Measurements from ENCODE around the gene DOCK7. TPM values are rescaled to one million over a fixed set of nuclear protein-coding genes. Genes with fewer than 3 reads are reported as not detected.
"Not testable (repeated sequence)": the region's sequence is repeated elsewhere in the genome, so short reads cannot be mapped to it uniquely, and the experiment has no call there.

Gene DOCK7
- total and polyA plus RNA-seq, 12 donors = 3.5 to 17.1 (median 11.2) TPM

DNA sequence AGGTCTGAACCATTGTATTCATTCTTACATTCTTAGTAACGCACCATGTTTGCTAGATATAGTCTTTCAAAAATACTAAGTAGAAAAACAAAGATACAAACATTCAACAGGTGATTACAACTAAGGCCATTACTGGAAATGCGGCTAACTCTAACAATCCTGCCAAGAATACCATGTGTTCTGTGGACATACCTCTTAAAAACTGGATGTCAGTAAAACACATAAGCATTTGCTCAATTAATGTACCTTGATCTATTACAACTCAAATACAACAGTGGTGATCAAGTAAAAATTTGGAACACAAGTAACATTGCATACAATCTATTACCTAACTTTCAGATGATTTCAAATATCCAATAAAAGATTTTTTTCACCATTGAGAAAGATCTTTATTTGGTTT, 75.4 kb downstream of the DOCK7 start:
- intact Hi-C loops (cut with DNase I) = no loop called here
- DNase-seq = no peak
- Histone ChIP-seq H3K4me1 (no peaks in the 10 kb centered on the region), H3K4me3 (no peak overlapping the region), H3K27ac (no peak overlapping the region), H3K9me3 (no peaks in the 10 kb centered on the region), H3K27me3 (no peaks in the 10 kb centered on the region), H3K36me3 (peaks cover 0 to 30% (median 0%) of the 10 kb centered on the region in 9 donors)
- no peak for ATAC-seq
- 97 to 98% methylated on average over 2 of the region's 2 CpGs for WGBS, 2 donors
- TF ChIP-seq, protein P1, sequence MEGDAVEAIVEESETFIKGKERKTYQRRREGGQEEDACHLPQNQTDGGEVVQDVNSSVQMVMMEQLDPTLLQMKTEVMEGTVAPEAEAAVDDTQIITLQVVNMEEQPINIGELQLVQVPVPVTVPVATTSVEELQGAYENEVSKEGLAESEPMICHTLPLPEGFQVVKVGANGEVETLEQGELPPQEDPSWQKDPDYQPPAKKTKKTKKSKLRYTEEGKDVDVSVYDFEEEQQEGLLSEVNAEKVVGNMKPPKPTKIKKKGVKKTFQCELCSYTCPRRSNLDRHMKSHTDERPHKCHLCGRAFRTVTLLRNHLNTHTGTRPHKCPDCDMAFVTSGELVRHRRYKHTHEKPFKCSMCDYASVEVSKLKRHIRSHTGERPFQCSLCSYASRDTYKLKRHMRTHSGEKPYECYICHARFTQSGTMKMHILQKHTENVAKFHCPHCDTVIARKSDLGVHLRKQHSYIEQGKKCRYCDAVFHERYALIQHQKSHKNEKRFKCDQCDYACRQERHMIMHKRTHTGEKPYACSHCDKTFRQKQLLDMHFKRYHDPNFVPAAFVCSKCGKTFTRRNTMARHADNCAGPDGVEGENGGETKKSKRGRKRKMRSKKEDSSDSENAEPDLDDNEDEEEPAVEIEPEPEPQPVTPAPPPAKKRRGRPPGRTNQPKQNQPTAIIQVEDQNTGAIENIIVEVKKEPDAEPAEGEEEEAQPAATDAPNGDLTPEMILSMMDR (IDR thresholded peaks at IDR 0.05) = no peak

DNA sequence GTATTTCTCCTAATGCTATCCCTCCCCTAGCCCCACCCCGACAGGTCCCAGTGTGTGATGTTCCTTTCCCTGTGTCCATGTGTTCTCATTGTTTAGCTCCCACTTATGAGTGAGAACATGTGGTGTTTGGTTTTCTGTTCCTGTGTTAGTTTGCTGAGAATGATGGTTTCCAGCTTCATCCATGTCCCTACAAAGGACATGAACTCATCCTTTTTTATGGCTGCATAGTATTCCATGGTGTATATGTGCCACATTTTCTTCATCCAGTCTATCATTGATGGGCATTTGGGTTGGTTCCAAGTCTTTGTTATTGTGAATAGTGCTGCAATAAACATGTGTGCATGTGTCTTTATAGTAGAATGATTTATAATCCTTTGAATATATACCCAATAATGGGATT, 77.6 kb downstream of the DOCK7 start:
- peaks cover 0 to 21% (median 0%) of the 10 kb centered on the region in 9 donors for H3K36me3 ChIP-seq
- WGBS, 2 donors = 93 to 100% methylated on average over 1 of the region's 1 CpG
- H3K4me3 ChIP-seq; H3K9me3 ChIP-seq; intact Hi-C loops (cut with DNase I); DNase-seq; H3K27me3 ChIP-seq; H3K4me1 ChIP-seq; H3K27ac ChIP-seq; ATAC-seq: not testable (repeated sequence)

DNA sequence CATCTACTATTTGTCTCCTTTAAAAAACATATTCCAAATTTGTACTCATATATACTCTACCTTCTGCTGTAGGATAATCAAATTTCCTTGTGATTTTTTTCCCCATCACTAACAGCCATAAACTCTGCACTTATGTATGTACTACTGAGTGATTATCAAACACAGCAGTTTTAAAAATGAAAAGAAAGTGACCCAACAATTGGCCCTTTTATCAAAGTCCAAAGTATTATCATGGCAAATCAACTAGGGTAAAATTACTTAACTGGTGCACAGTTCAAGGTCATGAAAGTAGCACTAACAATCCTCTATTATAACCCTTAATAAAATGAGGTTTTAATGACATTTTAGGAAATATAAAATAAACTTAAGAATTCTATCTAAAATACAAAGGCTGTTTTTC, 79.3 kb downstream of the DOCK7 start:
- intact Hi-C loops (cut with DNase I) = no loop called here
- ATAC-seq (no peak), DNase-seq (no peak)
- Histone ChIP-seq H3K4me1 (no peaks in the 10 kb centered on the region), H3K27ac (no peak overlapping the region), H3K36me3 (peaks cover 0 to 16% (median 0%) of the 10 kb centered on the region in 9 donors), H3K27me3 (no peaks in the 10 kb centered on the region), H3K4me3 (no peak overlapping the region), H3K9me3 (no peaks in the 10 kb centered on the region)
- TF ChIP-seq, protein P1 (IDR thresholded peaks at IDR 0.05) = no peak

DNA sequence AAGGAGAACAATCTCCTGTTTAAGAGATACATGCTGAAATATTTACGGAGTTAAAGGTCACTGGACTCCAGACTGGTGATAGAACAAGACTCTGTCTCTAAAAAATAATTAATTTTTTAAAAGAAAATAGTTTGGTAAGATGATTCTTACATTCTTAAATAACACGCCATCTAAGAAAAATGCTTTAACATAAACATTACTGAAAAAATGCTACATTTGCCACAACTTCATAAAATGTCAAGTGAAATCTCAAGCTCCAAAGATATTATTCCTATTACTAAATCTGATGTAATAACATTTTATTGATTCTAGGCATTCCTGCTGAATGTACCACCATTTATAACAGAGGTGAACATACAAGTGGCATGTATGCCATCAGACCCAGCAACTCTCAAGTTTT, 86.7 kb downstream of the DOCK7 start:
- 97 to 99% methylated on average over 2 of the region's 2 CpGs for WGBS, 2 donors
- Histone ChIP-seq H3K27ac (no peak overlapping the region), H3K4me1 (no peaks in the 10 kb centered on the region), H3K4me3 (no peak overlapping the region), H3K9me3 (no peaks in the 10 kb centered on the region), H3K27me3 (no peaks in the 10 kb centered on the region), H3K36me3 (no peaks in the 10 kb centered on the region)
- ATAC-seq (no peak), DNase-seq (no peak)
- intact Hi-C loops (cut with DNase I) = no loop called here
- TF ChIP-seq, protein P1 (IDR thresholded peaks at IDR 0.05) = no peak

DNA sequence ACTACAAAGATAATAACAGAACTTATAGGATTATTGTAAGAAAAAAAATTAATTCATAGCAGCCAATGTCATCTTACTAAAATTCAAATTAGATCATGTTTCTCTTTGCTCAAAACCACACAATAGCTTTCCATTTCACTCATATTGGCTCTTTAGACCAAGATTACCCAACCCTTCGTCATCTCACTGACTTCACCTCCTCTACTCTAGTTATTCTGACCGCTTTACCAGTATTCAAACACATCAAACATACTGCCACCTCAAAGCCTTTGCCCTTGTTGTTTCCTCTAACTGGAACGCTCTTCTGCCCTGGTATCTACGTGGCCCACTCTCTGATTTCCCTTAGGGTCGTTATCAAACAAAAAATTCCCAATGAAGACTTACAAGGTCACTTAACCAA, 89.1 kb downstream of the DOCK7 start:
- TF ChIP-seq, protein P1 (IDR thresholded peaks at IDR 0.05) = no peak
- no peak overlapping the region for H3K27ac ChIP-seq
- H3K9me3 ChIP-seq = no peaks in the 10 kb centered on the region
- H3K4me1 ChIP-seq = no peaks in the 10 kb centered on the region
- WGBS, 2 donors = 95 to 98% methylated on average over 5 of the region's 5 CpGs
- ATAC-seq (no peak), DNase-seq (no peak)
- H3K4me3 ChIP-seq = no peak overlapping the region
- intact Hi-C loops (cut with DNase I) = no loop called here
- H3K27me3 ChIP-seq = no peaks in the 10 kb centered on the region
- H3K36me3 ChIP-seq = no peaks in the 10 kb centered on the region

All from heart right ventricle (tissue), 16 donors.